K562 (cell line): ENCODE results near the gene APBB2. TPM values are rescaled to one million over a fixed set of nuclear protein-coding genes. Genes with fewer than 3 reads are reported as not detected.

Source experiments
- ATAC-seq: fragments of 200-7000 bp; cut with Tn5 transposase; 3 replicates; pipeline ENCODE4 v1.9.1; 2020; ENCODE audit warnings: moderate library complexity
- BruUV-seq: library from RNA; stranded (reverse); fragments of 400-500 nt; replicated peaks from 2 replicates; lab custom pipeline; 2021; lab: Mats Ljungman, UMichigan
- CTCF ChIA-PET: fragments of 300-600 bp; formaldehyde crosslinking; extraction: SDS; loops from one replicate; lab custom pipeline; 2021; ENCODE audit warnings: low intra/inter-chr PET ratio; lab: Yijun Ruan, JAX
- POLR2A ChIA-PET: fragments of 300-600, 350-650 bp; sonication (Branson Sonifier 250); formaldehyde crosslinking; extraction: SDS; loops from one replicate; lab custom pipeline; 2021; ENCODE audit warnings: antibody characterized with exemption, inconsistent platforms; lab: Yijun Ruan, JAX
- DNase-seq, 4 experiments: peaks; one replicate each; pipeline versions ENCODE4 v3.0.0 to v3.0.0-alpha.2; 2011 to 2018; ENCODE audit warnings: low spot score in 3 of 4, mixed read lengths in 3 of 4; ENCODE audit errors: extremely low read depth in 1 of 4
- FAIRE-seq: peaks from 2 replicates; lab custom pipeline; 2011; peaks lifted over from hg19 to GRCh38; lab: Jason Lieb, UNC
- H2AFZ ChIP-seq: 2 replicates; pipeline ENCODE4 v1.6.0; 2011; ENCODE audit warnings: low read depth, low read length, control low read depth, inconsistent platforms
- H3K27ac ChIP-seq: fragments of 200-600 bp; 3 replicates; pipeline ENCODE4 v1.8.0; 2011; ENCODE audit warnings: low read depth, mild to moderate bottlenecking, control low read depth, inconsistent platforms, low read length, moderate library complexity, mixed read lengths; ENCODE audit errors: extremely low read depth
- H3K27me3 ChIP-seq, 2 experiments: fragments of 300-600 bp in 1 of 2; 2 replicates in 1 of 2; 3 replicates in 1 of 2; pipeline versions ENCODE4 v1.6.0 to v1.8.0; 2011; ENCODE audit warnings: inconsistent platforms in 2 of 2, low read length in 2 of 2, mild to moderate bottlenecking in 1 of 2, mixed read lengths in 1 of 2, moderate library complexity in 1 of 2; ENCODE audit not compliant: control insufficient read depth in 2 of 2, insufficient read depth in 2 of 2
- H3K36me3 ChIP-seq: fragments of 300-600 bp; 3 replicates; pipeline ENCODE4 v1.8.0; 2011; ENCODE audit warnings: mild to moderate bottlenecking, low read length, inconsistent platforms; ENCODE audit not compliant: control insufficient read depth, insufficient read depth
- H3K4me1 ChIP-seq, 2 experiments: fragments of 200-600 bp in 1 of 2; replicated peaks in 1 of 2; 2 replicates in 1 of 2; 3 replicates in 1 of 2; pipeline versions ENCODE4 v1.5.1 to v1.8.0; 2011; ENCODE audit warnings: inconsistent platforms in 2 of 2, low read length in 2 of 2, mild to moderate bottlenecking in 1 of 2, mixed read lengths in 1 of 2, moderate library complexity in 1 of 2; ENCODE audit not compliant: control insufficient read depth in 2 of 2, insufficient read depth in 2 of 2
- H3K4me2 ChIP-seq: 2 replicates; pipeline ENCODE4 v1.6.1; 2011; ENCODE audit warnings: low read length, control low read depth, inconsistent platforms, mixed read lengths; ENCODE audit not compliant: insufficient read depth
- H3K4me3 ChIP-seq: fragments of 200-600 bp; sonication (generic), shearing (Covaris generic); 2 replicates; pipeline ENCODE4 v1.5.1; 2016; ENCODE audit warnings: control low read depth, inconsistent platforms
- H3K79me2 ChIP-seq: fragments of 200-600 bp; 3 replicates; pipeline ENCODE4 v1.8.0; 2011; ENCODE audit warnings: low read length, inconsistent platforms; ENCODE audit not compliant: control insufficient read depth, insufficient read depth
- H3K9ac ChIP-seq, 2 experiments: 2 replicates each; pipeline versions ENCODE4 v1.6.0 to v1.6.1; 2011; ENCODE audit warnings: low read depth in 2 of 2, low read length in 2 of 2, control low read depth in 1 of 2, inconsistent platforms in 1 of 2, mild to moderate bottlenecking in 1 of 2, mixed read lengths in 1 of 2; ENCODE audit not compliant: insufficient read depth in 1 of 2
- H3K9me1 ChIP-seq: one replicate; pipeline ENCODE4 v1.6.0; 2011; ENCODE audit warnings: inconsistent platforms, mild to moderate bottlenecking, low read length, moderate library complexity; ENCODE audit not compliant: control insufficient read depth, insufficient read depth
- H3K9me3 ChIP-seq: replicated peaks from 2 replicates; pipeline ENCODE4 v1.5.1; 2011; ENCODE audit warnings: low read depth, low read length, inconsistent platforms; ENCODE audit not compliant: control insufficient read depth, insufficient read depth
- H4K20me1 ChIP-seq: replicated peaks from 2 replicates; pipeline ENCODE4 v1.6.1; 2011; ENCODE audit warnings: low read length, inconsistent platforms, mixed read lengths; ENCODE audit not compliant: control insufficient read depth, insufficient read depth
- BRF1 ChIP-seq: IDR thresholded peaks from 3 replicates; pipeline ENCODE4 v1.6.1; 2011; ENCODE audit warnings: borderline replicate concordance, mild to moderate bottlenecking; ENCODE audit not compliant: insufficient read length; ENCODE audit errors: extremely low read depth
- CAMTA2 ChIP-seq: fragments of 250-450 bp; sonication (Bioruptor Pico); conservative IDR thresholded peaks from 2 replicates; pipeline ENCODE4 v1.5.1; 2022
- FOS ChIP-seq: IDR thresholded peaks from 3 replicates; pipeline ENCODE4 v1.6.1; 2011; ENCODE audit not compliant: insufficient read length; ENCODE audit errors: extremely low read depth
- FOXP4 ChIP-seq: sonication (generic); formaldehyde crosslinking; IDR thresholded peaks from 2 replicates; pipeline ENCODE4 v1.8.0; 2022; ENCODE audit warnings: mild to moderate bottlenecking, missing genetic modification reagents, borderline replicate concordance
- GTF2A2 ChIP-seq: IDR thresholded peaks from 2 replicates; pipeline ENCODE4 v1.6.1; 2016; ENCODE audit warnings: mild to moderate bottlenecking, missing genetic modification characterization, missing compliant biosample characterization
- NFIC ChIP-seq: fragments of 450-650 bp; IDR thresholded peaks from 2 replicates; pipeline ENCODE4 v1.6.1; 2017; ENCODE audit warnings: mild to moderate bottlenecking, inconsistent platforms
- NKRF ChIP-seq: fragments of 450-650 bp; IDR thresholded peaks from 2 replicates; pipeline ENCODE4 v1.6.1; 2016; ENCODE audit warnings: borderline replicate concordance
- PRDM10 ChIP-seq: fragments of 450-650 bp; IDR thresholded peaks from 2 replicates; pipeline ENCODE4 v1.6.1; 2018; ENCODE audit not compliant: partially characterized antibody
- PTRF ChIP-seq: fragments of 450-650 bp; IDR thresholded peaks from 2 replicates; pipeline ENCODE4 v1.6.1; 2016; ENCODE audit warnings: mild to moderate bottlenecking, missing genetic modification characterization, missing compliant biosample characterization
- RNF2 ChIP-seq: sonication (generic); IDR thresholded peaks from 2 replicates; pipeline ENCODE4 v1.6.1; 2016
- SRSF9 ChIP-seq: fragments of 200-400 bp; formaldehyde crosslinking; IDR thresholded peaks from 2 replicates; pipeline ENCODE4 v1.6.1; 2017; ENCODE audit warnings: low read depth, low read length, borderline replicate concordance
- STAT5B ChIP-seq: fragments of 250-450 bp; sonication (Bioruptor Pico); IDR thresholded peaks from 2 replicates; pipeline ENCODE4 v1.8.0; 2021; ENCODE audit warnings: mild to moderate bottlenecking, inconsistent platforms
- ZBTB7A ChIP-seq: IDR thresholded peaks from 2 replicates; pipeline ENCODE4 v1.6.1; 2011; ENCODE audit warnings: low read depth, mild to moderate bottlenecking, low read length, moderate library complexity, borderline replicate concordance; ENCODE audit not compliant: control insufficient read depth
- ZNF232 ChIP-seq: sonication (generic); formaldehyde crosslinking; IDR thresholded peaks from 2 replicates; pipeline ENCODE4 v1.8.0; 2022; ENCODE audit warnings: mild to moderate bottlenecking, missing genetic modification reagents
- ZNF707 ChIP-seq: fragments of 250-450 bp; sonication (Bioruptor Pico); conservative IDR thresholded peaks from 2 replicates; pipeline ENCODE4 v1.8.0; 2022; ENCODE audit warnings: inconsistent platforms, mild to moderate bottlenecking, moderate library complexity
- WGBS: fragments of 100-300 bp; shearing (Covaris generic); methylation state at CpG from one replicate; pipeline ENCODE4 v1.1.6; 2016; ENCODE audit warnings: low coverage, mixed read lengths; ENCODE audit not compliant: insufficient coverage; ENCODE audit errors: missing lambda C conversion rate; 5-methylcytosine and 5-hydroxymethylcytosine counted together
- in situ Hi-C: fragments of 300-500 bp; cut with MboI; formaldehyde crosslinking; loops from 4 replicates; pipeline ENCODE4 v1.15.0; 2018; ENCODE audit warnings: inconsistent platforms, mixed read lengths
- intact Hi-C: fragments of 100-400 bp; cut with micrococcal nuclease; formaldehyde crosslinking; loops from 2 replicates; pipeline ENCODE4 v1.14.2; 2022
- polyA plus RNA-seq, 8 experiments: library from polyadenylated mRNA; depleted of rRNA in 4 of 8; stranded (reverse) in 5 of 8; unstranded in 3 of 8; fragments of >200 nt; fragmentation: Nextera tagmentation in 2 of 8; fragmentation: Illumina TruSeq in 1 of 8; extraction: Ambion mirVana in 2 of 8; extraction: Trizol in 1 of 8; gene quantifications; 2 replicates each; pipeline versions ENCODE4 v1.2.1 to v1.2.3, GENCODE V29; 2011 to 2014; ENCODE audit warnings: inconsistent platforms in 1 of 8, missing spikeins in 1 of 8
- total RNA-seq, 7 experiments: library from RNA; depleted of rRNA in 6 of 7; stranded (reverse); fragments of >200 nt in 6 of 7; fragmentation: Illumina TruSeq in 2 of 7; extraction: Trizol in 2 of 7; gene quantifications; 2 replicates each; pipeline versions ENCODE4 v1.2.1 to v1.2.3, GENCODE V29; 2011 to 2021; ENCODE audit warnings: low replicate concordance in 1 of 7

APBB2 gene
- total and polyA plus RNA-seq, 9 of the 15 experiments (the other 6 are each of a cell fraction or from before 2014, with no cell fraction given) = 0.08 to 2.1 (median 1.4) TPM

- Histone ChIP-seq H4K20me1 (no peaks in the 10 kb centered on the region; the same call in 1 of the 2 replicates), H3K9me1 (no peaks in the 10 kb centered on the region), H3K79me2 (no peaks in the 10 kb centered on the region), H3K4me2 (no peak overlapping the region), H3K4me3 (no peak overlapping the region), H3K27ac (no peak overlapping the region), H3K9me3 (no peaks in the 10 kb centered on the region), H3K4me1 (no peaks in the 10 kb centered on the region), H2AFZ (no peak overlapping the region), H3K27me3 (peaks cover 12 to 44% of the 10 kb centered on the region in 2 experiments), H3K9ac (no peak overlapping the region), H3K36me3 (no peaks in the 10 kb centered on the region)
- WGBS = 1% methylated on average over 5 of the region's 5 CpGs
- CTCF ChIA-PET = no interaction called here
- intact Hi-C loops = no loop called here
- no peak for DNase-seq
- TF ChIP-seq ZNF232 (CRISPR knock-in tag) (no peak), FOXP4 (CRISPR knock-in tag) (no peak), CAMTA2 (CRISPR knock-in tag) (no peak), SRSF9 (no peak), STAT5B (no peak), PRDM10 (no peak), ZBTB7A (no peak), NFIC (no peak), BRF1 (no peak), ZNF707 (CRISPR knock-in tag) (no peak), FOS (no peak), PTRF (no peak), GTF2A2 (no peak), NKRF (no peak), RNF2 (no peak)
- BruUV-seq = no TSS peak
- in situ Hi-C loops = no loop called here
- POLR2A ChIA-PET = interaction anchor here (0.7 kb wide), 1 partner anchor 8 kb away, joined by 3 read pairs; no protein-coding TSS in a partner anchor
- no peak for FAIRE-seq
- ATAC-seq = no peak
These were observed 303.6 kb downstream of the APBB2 start for GRCh38 chr4:40910706-40911105.
